Osteoblast (primary cell): ENCODE results near the gene EGFR. TPM values are rescaled to one million over a fixed set of nuclear protein-coding genes. Genes with fewer than 3 reads are reported as not detected.
A peak's percentile ranks its signal among the peaks of the same experiment; 100 is the strongest.

Experiments
- DNase-seq: peaks from one replicate; pipeline ENCODE4 v3.0.0; 2011; ENCODE audit warnings: low spot score, mixed read lengths; ENCODE audit not compliant: insufficient read length; ENCODE audit errors: missing footprints
- H2AFZ ChIP-seq: 2 replicates; pipeline ENCODE4 v1.6.0; 2011; ENCODE audit warnings: mild to moderate bottlenecking, low read length
- H3K27ac ChIP-seq: 2 replicates; pipeline ENCODE4 v1.5.1; 2011; ENCODE audit warnings: mild to moderate bottlenecking, low read depth, low read length, moderate library complexity
- H3K27me3 ChIP-seq: 2 replicates; pipeline ENCODE4 v1.6.0; 2012; ENCODE audit warnings: mild to moderate bottlenecking, control low read depth, inconsistent platforms, low read length, moderate library complexity; ENCODE audit not compliant: insufficient read depth
- H3K36me3 ChIP-seq: 2 replicates; pipeline ENCODE4 v1.5.1; 2011; ENCODE audit warnings: mild to moderate bottlenecking, low read length, control low read depth, moderate library complexity; ENCODE audit not compliant: insufficient read depth
- H3K4me1 ChIP-seq: 2 replicates; pipeline ENCODE4 v1.5.1; 2011; ENCODE audit warnings: mild to moderate bottlenecking, low read length, control low read depth, moderate library complexity; ENCODE audit not compliant: insufficient read depth
- H3K4me2 ChIP-seq: 2 replicates; pipeline ENCODE4 v1.6.0; 2011; ENCODE audit warnings: mild to moderate bottlenecking, low read length; ENCODE audit not compliant: insufficient read depth
- H3K4me3 ChIP-seq: fragments of 200-600 bp; sonication (generic); 3 replicates; pipeline ENCODE4 v1.5.1; 2012; ENCODE audit warnings: mild to moderate bottlenecking, low read length, inconsistent platforms; ENCODE audit not compliant: insufficient read depth
- H3K79me2 ChIP-seq: 2 replicates; pipeline ENCODE4 v1.6.0; 2012; ENCODE audit warnings: mild to moderate bottlenecking, low read length, control low read depth, inconsistent platforms; ENCODE audit not compliant: insufficient read depth
- H3K9me3 ChIP-seq: 2 replicates; pipeline ENCODE4 v1.5.1; 2011; ENCODE audit warnings: low read depth, low read length, control low read depth
- H4K20me1 ChIP-seq: 2 replicates; pipeline ENCODE4 v1.6.0; 2012; ENCODE audit warnings: mild to moderate bottlenecking, low read length, control low read depth; ENCODE audit not compliant: insufficient read depth
- total RNA-seq: library from RNA; depleted of rRNA; stranded (reverse); fragments of >200 nt; gene quantifications from 2 replicates; pipeline ENCODE4 v1.2.3, GENCODE V29; 2012
- TF ChIP-seq, protein P1 (sequence below): IDR thresholded peaks from 2 replicates; pipeline ENCODE4 v1.5.1; 2011; ENCODE audit warnings: mild to moderate bottlenecking, low read depth, low read length, moderate library complexity; ENCODE audit errors: extremely low read depth

EGFR gene
- total RNA-seq, 1 donor = 104 TPM

DNA sequence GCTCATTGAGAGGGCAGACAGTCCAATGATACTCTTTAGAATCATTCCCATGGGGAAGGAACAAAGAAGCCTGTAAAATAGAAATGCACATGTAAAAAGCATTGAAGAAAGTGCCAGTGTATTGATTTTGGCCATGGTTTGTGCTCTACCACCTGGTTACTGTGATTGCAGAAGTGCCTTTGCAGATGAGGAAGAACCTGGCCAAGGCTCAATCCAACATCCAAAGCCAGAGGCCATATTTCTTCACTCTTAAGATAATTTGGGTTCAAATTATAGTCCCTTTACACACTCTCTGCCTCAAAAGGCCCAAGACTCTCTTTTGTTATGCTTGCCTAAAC is 122.1 kb downstream of the EGFR start:
- H3K4me1 ChIP-seq = peaks cover 10% of the 10 kb centered on the region
- H3K27ac ChIP-seq = peak overlapping the region; percentile 51
- no peaks in the 10 kb centered on the region for H3K9me3 ChIP-seq
- peaks cover 55% of the 10 kb centered on the region for H3K79me2 ChIP-seq
- no peak for DNase-seq
- TF ChIP-seq, protein P1, sequence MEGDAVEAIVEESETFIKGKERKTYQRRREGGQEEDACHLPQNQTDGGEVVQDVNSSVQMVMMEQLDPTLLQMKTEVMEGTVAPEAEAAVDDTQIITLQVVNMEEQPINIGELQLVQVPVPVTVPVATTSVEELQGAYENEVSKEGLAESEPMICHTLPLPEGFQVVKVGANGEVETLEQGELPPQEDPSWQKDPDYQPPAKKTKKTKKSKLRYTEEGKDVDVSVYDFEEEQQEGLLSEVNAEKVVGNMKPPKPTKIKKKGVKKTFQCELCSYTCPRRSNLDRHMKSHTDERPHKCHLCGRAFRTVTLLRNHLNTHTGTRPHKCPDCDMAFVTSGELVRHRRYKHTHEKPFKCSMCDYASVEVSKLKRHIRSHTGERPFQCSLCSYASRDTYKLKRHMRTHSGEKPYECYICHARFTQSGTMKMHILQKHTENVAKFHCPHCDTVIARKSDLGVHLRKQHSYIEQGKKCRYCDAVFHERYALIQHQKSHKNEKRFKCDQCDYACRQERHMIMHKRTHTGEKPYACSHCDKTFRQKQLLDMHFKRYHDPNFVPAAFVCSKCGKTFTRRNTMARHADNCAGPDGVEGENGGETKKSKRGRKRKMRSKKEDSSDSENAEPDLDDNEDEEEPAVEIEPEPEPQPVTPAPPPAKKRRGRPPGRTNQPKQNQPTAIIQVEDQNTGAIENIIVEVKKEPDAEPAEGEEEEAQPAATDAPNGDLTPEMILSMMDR = no peak
- no peak overlapping the region for H3K4me3 ChIP-seq
- H4K20me1 ChIP-seq = no peaks in the 10 kb centered on the region
- H2AFZ ChIP-seq = no peak overlapping the region
- H3K4me2 ChIP-seq = no peak overlapping the region
- peaks cover 39% of the 10 kb centered on the region for H3K36me3 ChIP-seq
- no peaks in the 10 kb centered on the region for H3K27me3 ChIP-seq

DNA sequence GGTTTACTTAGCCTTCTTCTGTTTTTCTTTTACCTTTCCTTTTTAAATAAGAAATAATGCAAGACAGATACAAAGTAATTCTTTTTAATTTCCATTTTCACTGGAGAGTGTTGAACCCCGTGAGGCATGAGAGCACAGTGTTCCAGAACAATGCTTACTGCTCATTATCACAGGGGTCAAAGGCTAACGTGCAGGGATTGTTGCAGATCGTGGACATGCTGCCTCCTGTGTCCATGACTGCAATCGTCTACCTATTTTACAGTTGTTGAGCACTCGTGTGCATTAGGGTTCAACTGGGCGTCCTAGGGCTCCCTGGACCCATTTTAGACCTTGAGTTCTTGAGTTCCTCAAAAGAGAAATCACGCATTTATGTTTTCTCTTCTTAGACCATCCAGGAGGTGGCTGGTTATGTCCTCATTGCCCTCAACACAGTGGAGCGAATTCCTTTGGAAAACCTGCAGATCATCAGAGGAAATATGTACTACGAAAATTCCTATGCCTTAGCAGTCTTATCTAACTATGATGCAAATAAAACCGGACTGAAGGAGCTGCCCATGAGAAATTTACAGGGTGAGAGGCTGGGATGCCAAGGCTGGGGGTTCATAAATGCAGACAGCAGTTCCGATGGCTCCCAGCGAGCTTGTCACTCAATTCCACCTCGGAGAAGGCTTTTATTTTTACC is 124.2 kb downstream of the EGFR start:
- DNase-seq = no peak
- Histone ChIP-seq H3K9me3 (no peaks in the 10 kb centered on the region), H2AFZ (no peak overlapping the region), H3K36me3 (peaks cover 58% of the 10 kb centered on the region), H3K4me3 (no peak overlapping the region), H3K79me2 (peaks cover 42% of the 10 kb centered on the region), H3K4me2 (no peak overlapping the region), H3K27ac (no peak overlapping the region), H3K4me1 (peaks cover 10% of the 10 kb centered on the region), H3K27me3 (no peaks in the 10 kb centered on the region), H4K20me1 (no peaks in the 10 kb centered on the region)
- TF ChIP-seq, protein P1 = no peak

DNA sequence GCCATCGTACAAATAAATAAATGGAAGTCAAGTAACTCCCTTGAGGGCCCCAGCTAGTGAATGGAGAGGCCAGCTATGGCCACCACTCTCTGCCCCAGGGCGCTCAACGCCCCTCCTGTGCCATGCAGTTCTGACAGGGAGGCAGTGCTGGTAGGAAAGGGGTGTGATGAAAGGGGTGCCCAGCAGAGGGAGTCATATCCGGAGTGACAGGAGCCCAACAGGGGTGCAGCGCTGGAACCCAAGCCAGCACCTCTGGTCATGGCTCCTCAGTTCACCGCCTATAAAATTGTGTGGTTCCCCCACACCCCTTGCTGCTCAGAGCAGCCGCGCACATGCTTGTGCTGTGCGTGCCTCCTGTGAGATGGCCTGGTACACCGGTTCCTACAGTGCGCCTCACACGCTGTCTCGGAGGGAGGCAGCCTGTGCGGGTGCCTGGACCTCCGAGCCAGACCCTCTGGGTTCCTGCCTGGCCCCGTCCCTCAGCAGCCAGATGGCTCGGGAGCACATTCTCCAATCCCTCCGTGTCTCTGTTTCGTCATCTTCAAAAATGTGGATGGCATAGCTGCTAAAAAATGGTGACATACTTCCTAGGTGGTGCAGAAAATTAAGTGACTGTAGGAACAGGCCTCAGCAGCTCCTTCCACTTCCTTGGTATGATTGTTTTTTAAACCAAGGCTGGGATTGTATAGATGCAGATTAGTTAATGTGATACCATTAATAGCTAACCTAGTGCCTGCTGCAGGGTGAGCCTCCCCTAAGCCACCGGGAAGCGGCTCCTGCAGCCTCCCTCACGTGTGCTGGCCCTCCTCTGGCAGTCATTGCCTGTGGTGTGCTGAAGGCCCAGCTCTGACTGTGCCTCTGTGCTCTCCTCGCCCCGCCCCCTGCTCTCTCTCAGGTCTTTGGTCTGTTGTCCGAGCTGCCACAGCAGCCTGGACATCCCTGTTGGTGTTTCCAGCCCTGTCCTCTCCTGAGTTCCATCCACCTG is 125.8 kb downstream of the EGFR start:
- Histone ChIP-seq H3K9me3 (no peaks in the 10 kb centered on the region), H3K27ac (no peak overlapping the region), H3K36me3 (peaks cover 66% of the 10 kb centered on the region), H3K27me3 (no peaks in the 10 kb centered on the region), H2AFZ (no peak overlapping the region), H3K79me2 (peaks cover 32% of the 10 kb centered on the region), H3K4me3 (no peak overlapping the region), H4K20me1 (no peaks in the 10 kb centered on the region), H3K4me2 (no peak overlapping the region), H3K4me1 (peaks cover 15% of the 10 kb centered on the region)
- TF ChIP-seq, protein P1 = peak; percentile 34
- no peak for DNase-seq

DNA sequence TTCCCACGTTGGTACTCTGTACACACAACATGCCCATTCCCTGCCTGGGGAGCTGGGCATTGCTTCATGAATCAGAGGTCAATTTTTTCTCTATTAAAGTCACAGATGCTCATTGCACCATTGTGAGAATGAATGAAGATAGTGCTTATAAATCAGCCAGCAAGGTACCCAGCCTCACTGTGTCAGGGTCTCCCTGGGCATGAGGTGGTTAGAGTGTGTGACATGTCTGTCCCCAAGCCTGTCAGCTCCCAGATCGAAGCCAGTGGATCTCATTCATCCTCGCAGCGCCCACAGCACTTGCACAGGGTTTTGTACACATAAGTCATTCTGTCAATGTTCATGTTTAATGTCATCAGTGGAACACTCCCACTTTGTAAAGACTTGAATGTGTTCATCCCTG is 126.8 kb downstream of the EGFR start:
- no peak overlapping the region for H3K27ac ChIP-seq
- no peak overlapping the region for H3K4me3 ChIP-seq
- peaks cover 71% of the 10 kb centered on the region for H3K36me3 ChIP-seq
- no peak overlapping the region for H3K4me2 ChIP-seq
- peaks cover 25% of the 10 kb centered on the region for H3K79me2 ChIP-seq
- TF ChIP-seq, protein P1 = no peak
- no peak overlapping the region for H2AFZ ChIP-seq
- no peak for DNase-seq
- H4K20me1 ChIP-seq = no peaks in the 10 kb centered on the region
- no peaks in the 10 kb centered on the region for H3K9me3 ChIP-seq
- H3K4me1 ChIP-seq = peaks cover 10% of the 10 kb centered on the region
- H3K27me3 ChIP-seq = no peaks in the 10 kb centered on the region
